Esophagus squamous epithelium (tissue), 5 donors: ENCODE data around the gene PPP2R5E. TPM values are rescaled to one million over a fixed set of nuclear protein-coding genes. Genes with fewer than 3 reads are reported as not detected.
"Not testable (repeated sequence)": the region's sequence is repeated elsewhere in the genome, so short reads cannot be mapped to it uniquely, and the experiment has no call there.

Source experiments
- DNase-seq: peaks from one replicate; lab custom pipeline; 2025; lab: John Stamatoyannopoulos, UW
- H3K27ac ChIP-seq, 4 donors: fragments of 200-600 bp; sonication (generic); one replicate each; pipeline ENCODE4 v1.5.1; 2016 to 2019; ENCODE audit warnings: mild to moderate bottlenecking in 1 of 4
- H3K27me3 ChIP-seq, 4 donors: fragments of 200-600 bp; sonication (generic); 1 replicate in 3 of 4; 2 replicates in 1 of 4; pipeline versions ENCODE4 v1.5.1 to v1.6.0; 2017 to 2021; ENCODE audit warnings: antibody characterized with exemption in 1 of 4
- H3K36me3 ChIP-seq, 3 donors: fragments of 200-600 bp; sonication (generic); one replicate each; pipeline ENCODE4 v1.5.1; 2016 to 2019
- H3K4me1 ChIP-seq, 3 donors: fragments of 200-600 bp; sonication (generic); one replicate each; pipeline ENCODE4 v1.5.1; 2017 to 2019
- H3K4me3 ChIP-seq, 4 donors: fragments of 200-600 bp; sonication (generic); 1 replicate in 3 of 4; 2 replicates in 1 of 4; pipeline ENCODE4 v1.5.1; 2016 to 2019; ENCODE audit warnings: mild to moderate bottlenecking in 2 of 4, moderate library complexity in 1 of 4
- H3K9me3 ChIP-seq, 3 donors: fragments of 200-600 bp; sonication (generic); one replicate each; pipeline ENCODE4 v1.5.1; 2016 to 2019
- CTCF ChIP-seq, 6 experiments: fragments of 450-650 bp in 4 of 6; fragments of 200-600 bp in 2 of 6; sonication (generic) in 2 of 6; IDR thresholded peaks; one replicate each; pipeline ENCODE4 v1.5.1; 2016 to 2019; ENCODE audit warnings: antibody characterized with exemption in 6 of 6, mild to moderate bottlenecking in 4 of 6, moderate library complexity in 4 of 6
- POLR2A ChIP-seq, 4 donors: fragments of 450-650 bp; IDR thresholded peaks; one replicate each; pipeline ENCODE4 v1.6.1; 2017; ENCODE audit warnings: antibody characterized with exemption in 4 of 4, mild to moderate bottlenecking in 4 of 4, moderate library complexity in 3 of 4
- WGBS, 2 donors: methylation state at CpG; one replicate each; pipeline ENCODE4 v1.1.5; 2018; 5-methylcytosine and 5-hydroxymethylcytosine counted together
- intact Hi-C: fragments of 100-400 bp; cut with DNase I; formaldehyde crosslinking; loops from one replicate; pipeline ENCODE4 v1.15.0; 2022
- total RNA-seq, 4 donors: library from RNA; depleted of rRNA; stranded (reverse); fragments of >200 nt; gene quantifications; one replicate each; pipeline ENCODE4 v1.1.0, GENCODE V29; 2016
- donor health status: DM: yes; HTN: yes; CAD: no.

The PPP2R5E gene
- total RNA-seq, 4 donors from 2014 or later: 18.9 to 31.2 (median 26.0) TPM

- Histone ChIP-seq H3K4me1 (peaks cover 0 to 15% (median 7%) of the 10 kb centered on the region in 3 donors), H3K9me3 (no peaks in the 10 kb centered on the region), H3K27ac (no peak overlapping the region), H3K36me3 (peaks cover 0 to 45% (median 0%) of the 10 kb centered on the region in 3 donors), H3K27me3 (no peaks in the 10 kb centered on the region), H3K4me3 (no peak overlapping the region)
- TF ChIP-seq POLR2A (IDR thresholded peaks at IDR 0.05) (no peak), CTCF (IDR thresholded peaks at IDR 0.05) (no peak)
- 68 to 75% methylated on average over 10 of the region's 12 CpGs for WGBS, 2 donors
- no peak for DNase-seq
- intact Hi-C loops: no loop called here
These were observed 18.5 kb downstream of the PPP2R5E start for GRCh38 chr14:63524537-63525155.

- peaks cover 0 to 42% (median 0%) of the 10 kb centered on the region in 3 donors for H3K36me3 ChIP-seq
- 64 to 69% methylated on average over 4 of the region's 4 CpGs for WGBS, 2 donors
- no peak overlapping the region for H3K4me3 ChIP-seq
- no peak overlapping the region for H3K27ac ChIP-seq
- H3K4me1 ChIP-seq: peaks cover 0 to 15% (median 7%) of the 10 kb centered on the region in 3 donors
- H3K9me3 ChIP-seq: no peaks in the 10 kb centered on the region
- DNase-seq: no peak
- intact Hi-C loops: no loop called here
- no peaks in the 10 kb centered on the region for H3K27me3 ChIP-seq
- no peak for TF ChIP-seq POLR2A (IDR thresholded peaks at IDR 0.05)
- TF ChIP-seq CTCF (IDR thresholded peaks at IDR 0.05): no peak
These were observed 19.3 kb downstream of the PPP2R5E start for GRCh38 chr14:63523735-63524426.

GRCh38 chr14:63522511-63522910 lies 20.7 kb downstream of the PPP2R5E start:
- DNase-seq, H3K9me3 ChIP-seq, intact Hi-C loops, H3K4me3 ChIP-seq, H3K27ac ChIP-seq, H3K27me3 ChIP-seq: not testable (repeated sequence)
- H3K4me1 ChIP-seq: peaks cover 0 to 15% (median 7%) of the 10 kb centered on the region in 3 donors
- no CpG with 5 or more reads among the region's 41 CpGs for WGBS, 2 donors
- peaks cover 0 to 41% (median 0%) of the 10 kb centered on the region in 3 donors for H3K36me3 ChIP-seq

GRCh38 chr14:63517354-63517753 lies 25.8 kb downstream of the PPP2R5E start:
- H3K27me3 ChIP-seq: no peaks in the 10 kb centered on the region
- TF ChIP-seq CTCF (IDR thresholded peaks at IDR 0.05): no peak
- TF ChIP-seq POLR2A (IDR thresholded peaks at IDR 0.05): no peak
- no peak overlapping the region for H3K4me3 ChIP-seq
- intact Hi-C loops: no loop called here
- H3K4me1 ChIP-seq: peaks cover 0 to 21% (median 4%) of the 10 kb centered on the region in 3 donors
- no peak overlapping the region for H3K27ac ChIP-seq
- H3K36me3 ChIP-seq: peaks cover 0 to 25% (median 0%) of the 10 kb centered on the region in 3 donors
- no peaks in the 10 kb centered on the region for H3K9me3 ChIP-seq
- no peak for DNase-seq
- 80 to 84% methylated on average over 2 of the region's 2 CpGs for WGBS, 2 donors

- Histone ChIP-seq H3K36me3 (peaks cover 0 to 14% (median 0%) of the 10 kb centered on the region in 3 donors), H3K4me1 (peaks cover 0 to 21% (median 4%) of the 10 kb centered on the region in 3 donors), H3K27ac (no peak overlapping the region), H3K27me3 (no peaks in the 10 kb centered on the region), H3K9me3 (no peaks in the 10 kb centered on the region), H3K4me3 (no peak overlapping the region)
- WGBS, 2 donors: 87 to 90% methylated on average over 4 of the region's 4 CpGs
- intact Hi-C loops: no loop called here
- DNase-seq: no peak
- no peak for TF ChIP-seq POLR2A (IDR thresholded peaks at IDR 0.05)
- TF ChIP-seq CTCF (IDR thresholded peaks at IDR 0.05): no peak
These were observed 27.9 kb downstream of the PPP2R5E start for GRCh38 chr14:63515240-63515639.
